GM18508 (cell line): Measurements from ENCODE around the gene C6orf89.

Source experiments
- ATAC-seq: cut with Tn5 transposase; IDR thresholded peaks from one replicate; pipeline ENCODE4 v1.9.1; 2021; ENCODE audit warnings: moderate number of reproducible peaks; ENCODE audit not compliant: insufficient read depth, unreplicated experiment

The C6orf89 gene

GRCh38 chr6:36851626-36852025, 34.1 kb upstream of the C6orf89 start:
- no peak for ATAC-seq

GRCh38 chr6:36852481-36853147, 33.1 kb upstream of the C6orf89 start:
- no peak for ATAC-seq

GRCh38 chr6:36853325-36853724, 32.4 kb upstream of the C6orf89 start:
- ATAC-seq, result no peak

GRCh38 chr6:36855750-36856149, 30.0 kb upstream of the C6orf89 start:
- ATAC-seq, result no peak

GRCh38 chr6:36856277-36856676, 29.5 kb upstream of the C6orf89 start:
- no peak for ATAC-seq

- ATAC-seq, result no peak
These were observed 28.4 kb upstream of the C6orf89 start for GRCh38 chr6:36857325-36857724.

GRCh38 chr6:36858407-36858981, 27.3 kb upstream of the C6orf89 start:
- ATAC-seq, result no peak

GRCh38 chr6:36860126-36860525, 25.6 kb upstream of the C6orf89 start:
- ATAC-seq, result no peak

- ATAC-seq, result no peak
These were observed 23.4 kb upstream of the C6orf89 start for GRCh38 chr6:36862164-36862847.

GRCh38 chr6:36862848-36863382, 22.8 kb upstream of the C6orf89 start:
- ATAC-seq, result no peak

GRCh38 chr6:36863670-36864540, 21.8 kb upstream of the C6orf89 start:
- no peak for ATAC-seq

- ATAC-seq, result no peak
These were observed 19.9 kb upstream of the C6orf89 start for GRCh38 chr6:36865835-36866234.

GRCh38 chr6:36867471-36868224, 18.1 kb upstream of the C6orf89 start:
- no peak for ATAC-seq

- ATAC-seq, result no peak
These were observed 14.1 kb upstream of the C6orf89 start for GRCh38 chr6:36871686-36872085.

- ATAC-seq, result no peak
These were observed 12.6 kb upstream of the C6orf89 start for GRCh38 chr6:36873115-36873514.

- no peak for ATAC-seq
These were observed 11.9 kb upstream of the C6orf89 start for GRCh38 chr6:36873612-36874442.

- ATAC-seq, result no peak
These were observed 11.1 kb upstream of the C6orf89 start, which contains the start of gene PPIL1 for GRCh38 chr6:36874443-36875249. PPIL1 (minus strand) TSS chr6:36874803; CDS start chr6:36874772, 31 bp downstream.

GRCh38 chr6:36875250-36875633, 10.5 kb upstream of the C6orf89 start:
- ATAC-seq, result no peak
